Measurements from ENCODE around the gene MLXIP.

MLXIP gene

GRCh38 chr12:122139266-122139665, 60.7 kb downstream of the MLXIP start:
- TF ChIP-seq CTCF (conservative IDR thresholded peaks at IDR 0.05; ENCODE audit: low read length) (no peak), EZH2phosphoT487 (IDR thresholded peaks at IDR 0.05; ENCODE audit: borderline replicate concordance) (no peak)
- Histone ChIP-seq H3F3A (ENCODE audit: low read depth) (no peaks in the 10 kb centered on the region), H3K79me2 (ENCODE audit: insufficient read depth, low read length) (no peaks in the 10 kb centered on the region), H3K4me3 (ENCODE audit: low read length, poor library complexity, severe bottlenecking) (no peak overlapping the region), H3K27me3 (ENCODE audit: insufficient read depth, low read length, poor library complexity, severe bottlenecking) (no peaks in the 10 kb centered on the region), H3K9me3 (ENCODE audit: insufficient read depth, low read depth, low read length) (no peaks in the 10 kb centered on the region), H3K9ac (ENCODE audit: low read depth, low read length, poor library complexity, severe bottlenecking) (no peak overlapping the region), H3K4me1 (ENCODE audit: insufficient read depth, low read length, poor library complexity, severe bottlenecking) (no peaks in the 10 kb centered on the region), H4K20me1 (ENCODE audit: insufficient read depth, low read length, poor library complexity, severe bottlenecking) (no peaks in the 10 kb centered on the region), H2AFZ (ENCODE audit: low read length) (no peak overlapping the region), H3K9me2 (replicated peaks; ENCODE audit: low read depth, low read length) (no peaks in the 10 kb centered on the region), H3K36me3 (ENCODE audit: insufficient read depth, low read length) (peaks cover 42% of the 10 kb centered on the region; the same call in 1 of the 2 replicates), H3K4me2 (ENCODE audit: low read depth, low read length, poor library complexity, severe bottlenecking) (no peak overlapping the region)

GRCh38 chr12:122139941-122140340, 61.4 kb downstream of the MLXIP start:
- no peaks in the 10 kb centered on the region for H3K9me2 ChIP-seq (replicated peaks; ENCODE audit: low read depth, low read length)
- H3K4me1 ChIP-seq (ENCODE audit: insufficient read depth, low read length, poor library complexity, severe bottlenecking), result no peaks in the 10 kb centered on the region
- no peaks in the 10 kb centered on the region for H3K27me3 ChIP-seq (ENCODE audit: insufficient read depth, low read length, poor library complexity, severe bottlenecking)
- H3K36me3 ChIP-seq (ENCODE audit: insufficient read depth, low read length), result peaks cover 39% of the 10 kb centered on the region; the same call in 1 of the 2 replicates
- H3K4me3 ChIP-seq (ENCODE audit: low read length, poor library complexity, severe bottlenecking), result no peak overlapping the region
- no peaks in the 10 kb centered on the region for H3K9me3 ChIP-seq (ENCODE audit: insufficient read depth, low read depth, low read length)
- no peaks in the 10 kb centered on the region for H3K79me2 ChIP-seq (ENCODE audit: insufficient read depth, low read length)
- H4K20me1 ChIP-seq (ENCODE audit: insufficient read depth, low read length, poor library complexity, severe bottlenecking), result no peaks in the 10 kb centered on the region
- H3F3A ChIP-seq (ENCODE audit: low read depth), result no peaks in the 10 kb centered on the region
- H3K4me2 ChIP-seq (ENCODE audit: low read depth, low read length, poor library complexity, severe bottlenecking), result no peak overlapping the region
- TF ChIP-seq EZH2phosphoT487 (IDR thresholded peaks at IDR 0.05; ENCODE audit: borderline replicate concordance) (no peak), CTCF (conservative IDR thresholded peaks at IDR 0.05; ENCODE audit: low read length) (no peak)
- H2AFZ ChIP-seq (ENCODE audit: low read length), result no peak overlapping the region
- H3K9ac ChIP-seq (ENCODE audit: low read depth, low read length, poor library complexity, severe bottlenecking), result no peak overlapping the region

- Histone ChIP-seq H3K9me2 (replicated peaks; ENCODE audit: low read depth, low read length) (no peaks in the 10 kb centered on the region), H3K79me2 (ENCODE audit: insufficient read depth, low read length) (no peaks in the 10 kb centered on the region), H3K4me3 (ENCODE audit: low read length, poor library complexity, severe bottlenecking) (no peak overlapping the region), H3K4me1 (ENCODE audit: insufficient read depth, low read length, poor library complexity, severe bottlenecking) (no peaks in the 10 kb centered on the region), H3K27me3 (ENCODE audit: insufficient read depth, low read length, poor library complexity, severe bottlenecking) (no peaks in the 10 kb centered on the region), H4K20me1 (ENCODE audit: insufficient read depth, low read length, poor library complexity, severe bottlenecking) (no peaks in the 10 kb centered on the region), H3K9me3 (ENCODE audit: insufficient read depth, low read depth, low read length) (no peaks in the 10 kb centered on the region), H2AFZ (ENCODE audit: low read length) (no peak overlapping the region), H3K9ac (ENCODE audit: low read depth, low read length, poor library complexity, severe bottlenecking) (no peak overlapping the region), H3K36me3 (ENCODE audit: insufficient read depth, low read length) (peaks cover 32% of the 10 kb centered on the region; the same call in 1 of the 2 replicates), H3K4me2 (ENCODE audit: low read depth, low read length, poor library complexity, severe bottlenecking) (no peak overlapping the region), H3F3A (ENCODE audit: low read depth) (no peaks in the 10 kb centered on the region)
- TF ChIP-seq EZH2phosphoT487 (IDR thresholded peaks at IDR 0.05; ENCODE audit: borderline replicate concordance), result no peak
- no peak for TF ChIP-seq CTCF (conservative IDR thresholded peaks at IDR 0.05; ENCODE audit: low read length)
These were observed 62.1 kb downstream of the MLXIP start for GRCh38 chr12:122140467-122141257.

Measured in Loucy (cell line).